GF-D8 (cell line): ENCODE measurements around the gene SUN1.
"Not testable (repeated sequence)": the region's sequence is repeated elsewhere in the genome, so short reads cannot be mapped to it uniquely, and the experiment has no call there.

Experiments
- DNase-seq: peaks from one replicate; lab custom pipeline; 2025; lab: John Stamatoyannopoulos, UW

SUN1 gene

GRCh38 chr7:835021-835420, 2.7 kb downstream of the SUN1 start:
- DNase-seq, result no peak

- no peak for DNase-seq
Measured at GRCh38 chr7:835485-836401, 3.5 kb downstream of the SUN1 start.

GRCh38 chr7:836429-836828, 4.2 kb downstream of the SUN1 start:
- DNase-seq, result no peak

GRCh38 chr7:837001-837400, 4.7 kb downstream of the SUN1 start:
- no peak for DNase-seq

GRCh38 chr7:840001-840600, 7.8 kb downstream of the SUN1 start:
- no peak for DNase-seq

- DNase-seq, result no peak
Measured at GRCh38 chr7:841943-842342, 9.7 kb downstream of the SUN1 start.

- DNase-seq, result no peak
Measured at GRCh38 chr7:842431-843031, 10.3 kb downstream of the SUN1 start.

GRCh38 chr7:843230-843629, 11.0 kb downstream of the SUN1 start:
- DNase-seq, result no peak

- DNase-seq, result no peak
Measured at GRCh38 chr7:844043-844442, 11.8 kb downstream of the SUN1 start.

GRCh38 chr7:844514-844913, 12.2 kb downstream of the SUN1 start:
- DNase-seq, result no peak

GRCh38 chr7:845091-845490, 12.8 kb downstream of the SUN1 start:
- no peak for DNase-seq

GRCh38 chr7:845731-846130, 13.5 kb downstream of the SUN1 start:
- DNase-seq, result no peak

- not testable (repeated sequence) for DNase-seq
Measured at GRCh38 chr7:846958-847650, 14.8 kb downstream of the SUN1 start.

GRCh38 chr7:847728-848127, 15.5 kb downstream of the SUN1 start:
- DNase-seq, result not testable (repeated sequence)

GRCh38 chr7:849145-849544, 16.9 kb downstream of the SUN1 start:
- no peak for DNase-seq

- DNase-seq, result no peak
Measured at GRCh38 chr7:849781-850180, 17.5 kb downstream of the SUN1 start.

- DNase-seq, result no peak
Measured at GRCh38 chr7:851204-851603, 18.9 kb downstream of the SUN1 start.

- no peak for DNase-seq
Measured at GRCh38 chr7:853366-854117, 21.3 kb downstream of the SUN1 start.

GRCh38 chr7:854118-854775, 22.0 kb downstream of the SUN1 start:
- no peak for DNase-seq

- DNase-seq, result no peak
Measured at GRCh38 chr7:855686-856369, 23.6 kb downstream of the SUN1 start.
